ENCODE results near the gene RHAG. TPM values are rescaled to one million over a fixed set of nuclear protein-coding genes. Genes with fewer than 3 reads are reported as not detected.
"Not testable (repeated sequence)": the region's sequence is repeated elsewhere in the genome, so short reads cannot be mapped to it uniquely, and the experiment has no call there.

The RHAG gene
- total RNA-seq, 1 experiment from 2014 or later: not detected

GRCh38 chr6:49635978-49636712, 494 bp downstream of the RHAG start:
- no peak for DNase-seq (ENCODE audit: low spot score)

GRCh38 chr6:49635480-49635879, 1.2 kb downstream of the RHAG start:
- DNase-seq (ENCODE audit: low spot score): no peak

GRCh38 chr6:49634836-49635218, 1.8 kb downstream of the RHAG start:
- DNase-seq (ENCODE audit: low spot score): no peak

GRCh38 chr6:49634092-49634835, 2.4 kb downstream of the RHAG start:
- DNase-seq (ENCODE audit: low spot score): no peak

DNA sequence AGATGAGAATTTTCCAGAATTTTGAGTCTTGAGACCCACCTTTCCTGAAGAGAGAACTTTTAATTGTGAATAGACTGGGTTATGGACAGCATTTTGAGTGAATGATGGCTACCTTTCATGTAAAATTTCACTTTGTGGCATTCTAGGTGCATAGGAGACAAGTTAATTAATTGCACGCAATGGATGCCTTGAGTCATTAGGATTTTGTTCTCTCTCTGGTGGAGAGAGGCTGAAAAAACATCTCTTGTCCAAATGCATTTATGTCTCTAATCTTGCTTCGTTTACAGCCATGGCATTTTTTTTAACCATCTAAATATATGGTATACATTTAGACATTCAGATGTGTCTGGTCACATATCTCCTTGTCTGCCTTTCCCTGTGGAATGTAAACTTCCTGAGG, 3.1 kb downstream of the RHAG start:
- DNase-seq (ENCODE audit: low spot score): no peak

GRCh38 chr6:49632727-49633126, 3.9 kb downstream of the RHAG start:
- no peak for DNase-seq (ENCODE audit: low spot score)

- not testable (repeated sequence) for DNase-seq (ENCODE audit: low spot score)
These were observed 7.1 kb downstream of the RHAG start for GRCh38 chr6:49629485-49630088.

DNA sequence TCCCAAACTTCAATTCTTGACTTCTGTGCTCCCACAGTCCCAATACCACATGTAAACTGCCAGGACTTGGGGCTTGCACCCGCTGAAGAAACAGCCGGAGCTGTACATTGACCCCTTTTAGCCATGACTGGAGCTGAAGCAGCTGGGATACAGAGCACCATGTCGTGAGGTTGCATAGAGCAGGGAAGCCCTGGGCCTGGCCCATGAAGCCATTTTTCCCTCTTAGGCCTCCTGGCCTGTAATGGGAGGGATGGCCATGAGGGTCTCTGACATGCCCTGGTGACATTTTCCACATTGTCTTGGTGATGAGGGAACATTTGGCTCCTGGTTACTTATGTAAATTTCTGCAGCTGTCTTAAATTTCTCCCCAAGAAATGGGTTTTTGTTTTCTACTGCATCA, 9.8 kb downstream of the RHAG start:
- DNase-seq (ENCODE audit: low spot score): no peak

- DNase-seq (ENCODE audit: low spot score): no peak
These were observed 18.4 kb downstream of the RHAG start for GRCh38 chr6:49618257-49618656.

- not testable (repeated sequence) for DNase-seq (ENCODE audit: low spot score)
These were observed 22.5 kb downstream of the RHAG start for GRCh38 chr6:49614144-49614543.

DNA sequence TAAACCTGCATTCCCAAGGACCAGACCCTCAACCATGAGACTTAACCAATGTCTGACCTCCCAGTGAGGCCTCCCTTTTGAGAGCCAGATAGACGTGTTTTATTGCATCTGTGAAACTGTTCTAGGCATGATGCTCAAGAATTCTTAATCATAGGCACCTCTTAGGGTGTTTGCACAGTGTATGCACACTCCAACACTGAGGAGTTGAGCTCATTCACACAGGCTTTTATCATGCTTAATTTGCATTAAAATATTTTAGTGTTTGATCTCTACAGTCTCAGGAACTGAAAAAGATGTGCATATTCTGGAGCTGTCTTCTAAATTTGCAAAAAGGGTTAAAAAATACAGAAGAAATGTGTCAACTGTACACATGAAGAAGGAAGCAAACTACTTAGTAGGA, 27.4 kb downstream of the RHAG start:
- no peak for DNase-seq (ENCODE audit: low spot score)

- DNase-seq (ENCODE audit: low spot score): not testable (repeated sequence)
These were observed 28.4 kb downstream of the RHAG start for GRCh38 chr6:49608275-49608674.

- DNase-seq (ENCODE audit: low spot score): no peak
These were observed 29.2 kb downstream of the RHAG start for GRCh38 chr6:49607391-49607982.

GRCh38 chr6:49606721-49607390, 29.8 kb downstream of the RHAG start:
- DNase-seq (ENCODE audit: low spot score): peak; percentile 95

GRCh38 chr6:49604080-49604479, 32.6 kb downstream of the RHAG start:
- DNase-seq (ENCODE audit: low spot score): not testable (repeated sequence)

- not testable (repeated sequence) for DNase-seq (ENCODE audit: low spot score)
These were observed 49.4 kb downstream of the RHAG start for GRCh38 chr6:49587262-49587661.

DNA sequence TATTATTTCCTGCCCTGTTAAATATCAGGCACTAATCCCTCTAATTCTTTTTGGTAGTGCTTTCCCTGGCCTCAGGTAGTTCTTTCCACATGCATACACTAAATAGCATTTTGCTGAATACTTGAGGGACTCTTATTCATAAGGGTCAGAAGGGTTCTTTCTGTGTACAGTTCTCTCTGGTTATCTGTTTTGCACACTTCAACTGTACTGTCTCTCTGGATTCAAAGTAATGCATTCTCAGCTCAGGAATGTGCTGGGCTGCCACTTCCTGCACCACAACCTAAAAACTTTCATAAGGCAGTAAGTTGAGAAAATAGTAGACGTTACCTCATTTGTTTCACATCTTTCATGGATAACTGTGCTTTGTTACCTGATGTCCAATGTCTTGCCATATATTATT, 54.1 kb downstream of the RHAG start:
- no peak for DNase-seq (ENCODE audit: low spot score)

- no peak for DNase-seq (ENCODE audit: low spot score)
These were observed 57.0 kb downstream of the RHAG start for GRCh38 chr6:49579649-49580048.

GRCh38 chr6:49576618-49577017, 60.0 kb downstream of the RHAG start:
- DNase-seq (ENCODE audit: low spot score): no peak

DNA sequence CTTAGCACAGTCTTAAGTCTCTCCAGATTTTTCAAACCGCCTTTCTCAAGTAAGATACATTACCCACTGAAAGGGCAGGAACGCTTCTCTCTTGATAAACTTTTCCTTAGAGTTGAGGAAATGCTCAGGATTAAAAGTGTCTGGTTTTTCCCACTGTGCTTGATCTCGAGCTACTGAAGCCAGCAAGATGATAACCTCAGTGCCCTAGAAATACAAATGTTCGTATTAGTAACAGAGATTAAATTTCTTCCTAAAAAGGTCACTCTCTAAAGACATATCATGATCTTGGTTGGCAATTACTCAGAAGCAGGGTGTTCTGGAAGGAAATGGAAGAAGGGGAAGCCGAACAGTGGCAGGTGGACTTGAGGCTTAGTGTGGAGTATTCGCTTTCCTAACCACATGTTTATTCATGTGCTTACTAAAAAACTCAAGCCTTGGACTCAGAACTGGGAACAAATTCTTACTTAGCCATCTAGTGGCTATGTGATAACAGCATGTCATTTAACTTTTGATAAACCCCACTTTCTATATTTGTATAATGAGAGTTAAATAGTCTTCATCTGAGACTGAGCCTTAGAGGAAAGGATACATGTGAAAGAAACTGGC, 66.1 kb downstream of the RHAG start:
- DNase-seq (ENCODE audit: low spot score): peak; percentile 42

DNA sequence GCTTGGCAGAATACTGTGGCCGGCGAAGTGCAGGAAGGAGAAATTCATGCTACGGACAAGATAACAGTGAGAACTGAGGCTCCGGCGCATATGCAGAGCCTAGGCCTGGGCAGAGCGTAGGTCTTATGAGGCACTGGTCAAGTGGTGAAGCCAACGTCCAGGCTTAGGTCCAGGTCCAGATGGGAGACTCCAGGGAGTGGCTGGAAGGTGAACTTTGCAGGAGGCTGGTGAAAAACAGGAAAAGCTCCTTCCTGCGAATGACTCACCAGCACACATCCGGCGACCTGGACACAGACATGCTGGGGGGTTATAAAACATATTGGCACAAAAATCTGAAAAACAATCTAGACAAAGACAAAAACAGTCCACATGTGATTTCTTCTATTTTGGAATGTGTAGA, 70.8 kb downstream of the RHAG start:
- peak; percentile 47 for DNase-seq (ENCODE audit: low spot score)
